ENCODE results near the gene RBM44. TPM values are rescaled to one million over a fixed set of nuclear protein-coding genes. Genes with fewer than 3 reads are reported as not detected.

RBM44 gene
- total and polyA plus RNA-seq, 7 experiments from 2014 or later, result 0.06 to 3.1 (median 0.84) TPM; not detected in 1

DNA sequence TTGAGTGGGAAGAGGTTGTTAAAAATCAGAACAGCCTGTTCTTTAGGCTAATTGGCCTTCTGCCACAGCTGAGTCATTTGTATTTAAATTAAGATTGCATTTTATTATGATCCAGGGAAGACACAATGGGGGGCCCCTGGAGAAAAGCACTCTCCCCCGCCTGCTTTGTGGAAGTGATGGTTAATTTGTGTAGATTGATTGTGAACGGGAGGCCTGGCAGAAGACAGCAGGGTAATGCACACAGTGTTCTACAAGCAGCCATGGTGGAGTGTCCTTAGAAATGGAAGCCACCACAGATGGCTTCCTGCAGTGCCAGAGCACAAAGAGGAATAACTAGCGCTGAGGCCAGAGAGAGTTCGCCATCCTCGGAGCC lies 80.5 kb downstream of the RBM44 start:
- ChIA-PET POLR2A (no interaction called here), CTCF (no interaction called here)
- H3K4me3 Mint-ChIP-seq, result no peak overlapping the region
- H3K27ac ChIP-seq (ENCODE audit: low read depth, low read length), result no peak overlapping the region
- H3K4me3 ChIP-seq (ENCODE audit: low read length), result no peak overlapping the region
- H3K36me3 ChIP-seq (ENCODE audit: control insufficient read depth in 2 of 3, insufficient read depth in 3 of 3, low read length in 3 of 3), result no peaks in the 10 kb centered on the region
- peaks cover 0 to 4% (median 0%) of the 10 kb centered on the region in 7 donors for H3K4me1 Mint-ChIP-seq
- H3K9me3 ChIP-seq (ENCODE audit: control insufficient read depth in 2 of 3, low read length in 3 of 3), result no peaks in the 10 kb centered on the region
- H3K36me3 Mint-ChIP-seq, result peaks cover 0 to 2% (median 0%) of the 10 kb centered on the region in 5 donors
- H3K9me3 Mint-ChIP-seq, result no peaks in the 10 kb centered on the region
- H3K4me1 ChIP-seq (ENCODE audit: control insufficient read depth in 2 of 2, insufficient read depth in 2 of 2, low read length in 2 of 2), result no peaks in the 10 kb centered on the region
- H3K27ac Mint-ChIP-seq, result peak overlapping the region in 1 of 9 donors; percentile 43
- ATAC-seq, result no peak
- no peaks in the 10 kb centered on the region for H3K27me3 ChIP-seq (ENCODE audit: control insufficient read depth in 2 of 2, insufficient read depth in 2 of 2, low read length in 2 of 2)
- no peaks in the 10 kb centered on the region for H3K27me3 Mint-ChIP-seq
- DNase-seq, result no peak
- intact Hi-C loops (cut with micrococcal nuclease), result no loop called here

DNA sequence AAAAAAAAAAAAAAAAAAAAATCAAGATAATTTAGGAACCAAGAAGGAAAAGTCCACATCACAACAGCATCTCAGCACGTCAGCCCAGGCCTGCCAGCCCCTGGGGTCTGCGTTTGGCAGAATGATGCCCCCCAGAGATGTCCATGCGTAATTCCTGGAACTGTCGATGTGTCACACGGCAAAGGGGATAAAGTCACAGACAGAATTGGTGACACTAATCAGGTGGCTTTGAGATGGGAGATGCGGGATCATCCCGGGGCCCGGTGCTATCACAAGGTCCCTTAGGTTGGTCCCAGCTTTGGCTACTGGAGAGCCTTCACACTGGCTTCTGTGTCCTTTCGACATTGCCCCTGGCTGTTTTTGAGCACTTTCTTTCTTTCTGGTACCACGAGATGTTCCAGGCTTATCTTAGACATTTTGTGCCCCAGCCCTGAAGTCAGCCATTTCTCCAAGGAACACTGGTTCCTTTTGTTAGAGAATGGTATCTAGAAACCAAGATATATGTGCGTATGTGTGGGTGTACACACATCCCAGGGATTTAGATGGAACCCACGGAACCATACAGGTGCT lies 81.5 kb downstream of the RBM44 start:
- H3K4me3 Mint-ChIP-seq, result no peak overlapping the region
- H3K9me3 Mint-ChIP-seq, result no peaks in the 10 kb centered on the region
- DNase-seq (no peak), ATAC-seq (no peak)
- ChIA-PET CTCF (no interaction called here), POLR2A (interaction anchor here (0.7 kb wide), 1 partner anchor 309 kb away, joined by 3 read pairs; no protein-coding TSS in a partner anchor)
- intact Hi-C loops (cut with micrococcal nuclease), result no loop called here
- H3K36me3 Mint-ChIP-seq, result peaks cover 0 to 2% (median 0%) of the 10 kb centered on the region in 5 donors
- Histone ChIP-seq H3K27ac (ENCODE audit: low read depth, low read length) (no peak overlapping the region), H3K9me3 (ENCODE audit: control insufficient read depth in 2 of 3, low read length in 3 of 3) (no peaks in the 10 kb centered on the region), H3K36me3 (ENCODE audit: control insufficient read depth in 2 of 3, insufficient read depth in 3 of 3, low read length in 3 of 3) (no peaks in the 10 kb centered on the region), H3K4me3 (ENCODE audit: low read length) (no peak overlapping the region), H3K27me3 (ENCODE audit: control insufficient read depth in 2 of 2, insufficient read depth in 2 of 2, low read length in 2 of 2) (no peaks in the 10 kb centered on the region), H3K4me1 (ENCODE audit: control insufficient read depth in 2 of 2, insufficient read depth in 2 of 2, low read length in 2 of 2) (no peaks in the 10 kb centered on the region)
- peaks cover 0 to 4% (median 0%) of the 10 kb centered on the region in 7 donors for H3K4me1 Mint-ChIP-seq
- no peak overlapping the region for H3K27ac Mint-ChIP-seq
- H3K27me3 Mint-ChIP-seq, result no peaks in the 10 kb centered on the region

DNA sequence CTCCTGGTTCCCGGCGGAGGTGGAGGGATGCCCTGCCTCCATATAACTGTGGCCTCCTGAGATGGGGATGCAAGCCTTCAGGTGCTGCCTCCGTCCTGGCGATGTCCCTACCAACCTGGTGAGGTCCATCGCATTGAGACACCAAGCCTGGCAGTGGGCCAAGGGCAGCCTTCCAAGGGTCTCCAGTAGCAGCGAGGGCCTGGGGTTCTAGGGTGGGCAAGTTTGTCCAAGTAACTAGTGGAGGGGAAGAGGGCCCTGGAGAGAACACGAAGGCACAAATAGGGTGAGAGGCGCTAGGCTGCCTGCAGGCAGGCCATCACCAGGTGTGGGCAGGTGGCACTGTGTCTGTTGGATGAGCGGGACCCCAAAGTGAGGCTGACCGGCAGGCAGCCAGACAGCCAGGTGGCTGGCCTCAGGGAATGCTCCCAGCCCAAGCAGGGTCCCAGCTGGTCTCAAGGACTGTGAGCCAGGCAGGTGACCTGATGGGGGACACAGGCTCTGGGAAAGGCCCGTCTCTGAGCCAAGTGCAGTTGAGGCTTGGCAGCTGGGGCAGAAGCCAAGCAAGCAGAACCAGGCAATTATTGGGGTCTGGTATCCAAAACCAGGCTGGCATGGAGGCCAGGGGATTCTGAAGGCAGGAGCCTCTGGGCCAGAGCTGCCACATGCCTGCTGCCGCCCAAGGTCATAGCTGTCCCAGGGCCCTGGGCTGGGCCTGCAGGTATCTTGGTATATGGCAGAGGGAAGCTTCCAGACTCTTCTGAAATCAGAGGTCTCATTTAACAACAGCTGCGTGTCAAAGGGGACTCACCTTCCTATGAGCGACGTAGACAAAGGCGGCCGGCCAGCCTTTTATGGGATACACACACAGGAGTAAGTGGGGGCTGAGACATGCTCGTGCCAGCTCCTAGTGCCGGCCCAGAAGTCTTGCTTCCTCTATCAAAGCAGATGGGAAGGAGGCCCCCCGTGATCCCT lies 84.2 kb downstream of the RBM44 start:
- Histone ChIP-seq H3K4me3 (ENCODE audit: low read length) (no peak overlapping the region), H3K27ac (ENCODE audit: low read depth, low read length) (no peak overlapping the region), H3K4me1 (ENCODE audit: control insufficient read depth in 2 of 2, insufficient read depth in 2 of 2, low read length in 2 of 2) (no peaks in the 10 kb centered on the region), H3K36me3 (ENCODE audit: control insufficient read depth in 2 of 3, insufficient read depth in 3 of 3, low read length in 3 of 3) (no peaks in the 10 kb centered on the region), H3K9me3 (ENCODE audit: control insufficient read depth in 2 of 3, low read length in 3 of 3) (no peaks in the 10 kb centered on the region), H3K27me3 (ENCODE audit: control insufficient read depth in 2 of 2, insufficient read depth in 2 of 2, low read length in 2 of 2) (no peaks in the 10 kb centered on the region)
- Mint-ChIP-seq H3K4me3 (no peak overlapping the region), H3K9me3 (no peaks in the 10 kb centered on the region), H3K27ac (no peak overlapping the region), H3K4me1 (peaks cover 0 to 4% (median 0%) of the 10 kb centered on the region in 7 donors), H3K27me3 (no peaks in the 10 kb centered on the region), H3K36me3 (peaks cover 0 to 2% (median 0%) of the 10 kb centered on the region in 5 donors)
- DNase-seq, result no peak
- ChIA-PET CTCF (no interaction called here), POLR2A (no interaction called here)
- intact Hi-C loops (cut with micrococcal nuclease), result no loop called here
- no peak for ATAC-seq

DNA sequence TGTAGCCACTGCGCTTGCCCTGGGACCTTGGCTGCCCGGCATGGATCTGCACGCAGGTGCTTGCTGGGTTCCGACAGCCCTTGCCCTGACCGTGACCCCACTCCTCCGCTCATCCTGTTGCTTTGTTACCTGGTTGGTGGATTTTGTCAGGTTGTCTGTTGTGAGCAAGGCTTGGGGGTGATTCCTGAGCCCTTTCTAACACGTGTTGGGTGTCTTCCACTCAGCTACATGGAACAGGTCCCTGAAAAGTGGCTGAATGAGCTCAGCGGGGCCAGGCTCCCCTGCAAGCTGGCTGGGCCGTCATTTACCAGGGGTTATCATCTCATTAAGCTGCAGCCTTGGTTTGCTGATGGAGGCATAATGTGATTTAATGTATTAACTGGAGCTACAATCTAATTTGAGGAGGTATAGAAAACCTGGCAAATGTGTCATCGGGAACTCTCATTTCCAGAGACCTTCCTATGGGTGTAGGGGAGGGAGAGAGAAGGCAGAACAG lies 85.4 kb downstream of the RBM44 start:
- H3K27ac Mint-ChIP-seq, result no peak overlapping the region

DNA sequence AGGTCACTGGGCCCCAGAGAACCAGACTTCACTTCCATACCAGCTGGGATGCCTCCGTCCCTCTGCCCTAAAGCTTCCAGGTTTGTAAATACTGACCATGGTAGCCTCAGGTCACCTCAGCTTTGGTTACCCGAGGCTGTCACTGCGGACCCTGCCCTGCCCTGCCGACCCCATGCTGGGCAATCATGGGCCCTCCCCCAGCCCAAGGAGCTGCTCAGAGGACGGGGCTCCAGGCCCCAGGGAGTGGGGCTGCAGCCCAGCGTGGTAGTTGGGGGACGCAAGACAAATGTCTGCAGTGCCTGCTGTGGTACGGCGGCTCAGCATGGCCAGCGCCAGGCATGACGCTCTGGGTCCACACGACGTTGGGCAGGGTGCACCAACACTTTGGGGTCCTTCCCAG lies 86.1 kb downstream of the RBM44 start:
- CTCF ChIA-PET, result no interaction called here
- Mint-ChIP-seq H3K9me3 (no peaks in the 10 kb centered on the region), H3K36me3 (peaks cover 0 to 2% (median 0%) of the 10 kb centered on the region in 5 donors), H3K27ac (no peak overlapping the region), H3K4me1 (peaks cover 0 to 4% (median 0%) of the 10 kb centered on the region in 7 donors), H3K27me3 (no peaks in the 10 kb centered on the region), H3K4me3 (no peak overlapping the region)
- intact Hi-C loops (cut with micrococcal nuclease), result no loop called here
- Histone ChIP-seq H3K9me3 (ENCODE audit: control insufficient read depth in 2 of 3, low read length in 3 of 3) (no peaks in the 10 kb centered on the region), H3K4me1 (ENCODE audit: control insufficient read depth in 2 of 2, insufficient read depth in 2 of 2, low read length in 2 of 2) (no peaks in the 10 kb centered on the region), H3K36me3 (ENCODE audit: control insufficient read depth in 2 of 3, insufficient read depth in 3 of 3, low read length in 3 of 3) (no peaks in the 10 kb centered on the region), H3K27ac (ENCODE audit: low read depth, low read length) (no peak overlapping the region), H3K27me3 (ENCODE audit: control insufficient read depth in 2 of 2, insufficient read depth in 2 of 2, low read length in 2 of 2) (no peaks in the 10 kb centered on the region), H3K4me3 (ENCODE audit: low read length) (no peak overlapping the region)
- no peak for DNase-seq
- POLR2A ChIA-PET, result interaction anchor here (1.7 kb wide), 1 partner anchor 9 kb away, joined by 5 read pairs; no protein-coding TSS in a partner anchor
- no peak for ATAC-seq

More for the DNA sequence above, 85.4 kb downstream of the RBM44 start:
- Mint-ChIP-seq H3K9me3 (no peaks in the 10 kb centered on the region), H3K4me1 (peaks cover 0 to 4% (median 0%) of the 10 kb centered on the region in 7 donors), H3K36me3 (peaks cover 0 to 2% (median 0%) of the 10 kb centered on the region in 5 donors), H3K27me3 (no peaks in the 10 kb centered on the region), H3K4me3 (no peak overlapping the region)
- intact Hi-C loops (cut with micrococcal nuclease), result no loop called here
- no peaks in the 10 kb centered on the region for H3K4me1 ChIP-seq (ENCODE audit: control insufficient read depth in 2 of 2, insufficient read depth in 2 of 2, low read length in 2 of 2)
- H3K36me3 ChIP-seq (ENCODE audit: control insufficient read depth in 2 of 3, insufficient read depth in 3 of 3, low read length in 3 of 3), result no peaks in the 10 kb centered on the region
- ChIA-PET POLR2A (interaction anchor here (1.7 kb wide), 1 partner anchor 10 kb away, joined by 5 read pairs; no protein-coding TSS in a partner anchor), CTCF (no interaction called here)
- H3K9me3 ChIP-seq (ENCODE audit: control insufficient read depth in 2 of 3, low read length in 3 of 3), result no peaks in the 10 kb centered on the region
- ATAC-seq (no peak), DNase-seq (no peak)
- no peaks in the 10 kb centered on the region for H3K27me3 ChIP-seq (ENCODE audit: control insufficient read depth in 2 of 2, insufficient read depth in 2 of 2, low read length in 2 of 2)
- H3K27ac ChIP-seq (ENCODE audit: low read depth, low read length), result no peak overlapping the region
- no peak overlapping the region for H3K4me3 ChIP-seq (ENCODE audit: low read length)

DNA sequence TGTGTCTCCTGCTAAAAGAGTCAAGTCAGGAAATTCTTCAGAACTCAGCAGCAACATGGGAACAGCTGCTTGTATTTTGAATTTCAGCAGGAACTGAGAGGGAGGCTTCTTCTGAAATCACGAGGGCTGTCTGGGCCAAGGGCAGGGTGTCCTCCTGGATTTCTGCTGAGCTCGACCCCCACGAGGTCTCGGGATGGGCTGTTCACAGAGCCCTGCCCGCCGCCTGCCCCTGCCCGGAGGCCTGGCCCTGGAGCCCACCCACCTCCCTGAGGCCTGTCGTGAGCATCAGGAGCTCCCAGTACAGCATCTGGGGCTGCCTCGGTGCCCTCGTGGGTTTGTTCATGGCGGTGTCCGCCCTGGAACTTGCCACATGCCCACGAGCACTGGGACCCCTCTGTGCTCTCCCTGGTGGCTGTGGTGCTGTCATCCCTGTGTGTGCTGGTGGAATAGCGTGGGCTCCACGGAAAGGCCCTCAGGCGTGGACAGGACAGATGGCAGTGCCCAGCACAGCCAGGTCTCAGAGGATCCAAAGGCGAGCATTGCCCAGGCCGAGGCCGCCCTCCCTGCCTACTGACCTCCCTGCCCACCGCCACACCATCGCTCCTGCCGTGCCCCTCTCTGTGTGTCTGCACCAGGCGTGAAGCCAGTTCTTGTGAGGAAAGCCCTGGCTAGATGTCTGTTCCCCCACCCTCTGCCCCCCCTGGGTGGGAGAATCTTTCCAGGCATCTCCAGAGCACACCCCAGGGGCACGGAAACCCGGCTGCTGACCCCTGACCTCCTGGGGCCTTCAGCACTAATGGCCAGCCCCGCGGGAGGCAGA lies 86.7 kb downstream of the RBM44 start:
- no peak overlapping the region for H3K27ac Mint-ChIP-seq
- POLR2A ChIA-PET, result interaction anchor here (1.7 kb wide), 1 partner anchor 8 kb away, joined by 5 read pairs; no protein-coding TSS in a partner anchor
- peaks cover 0 to 4% (median 0%) of the 10 kb centered on the region in 7 donors for H3K4me1 Mint-ChIP-seq

More for the DNA sequence above, 86.7 kb downstream of the RBM44 start:
- Mint-ChIP-seq H3K36me3 (peaks cover 0 to 2% (median 0%) of the 10 kb centered on the region in 5 donors), H3K4me3 (no peak overlapping the region), H3K27me3 (no peaks in the 10 kb centered on the region), H3K9me3 (no peaks in the 10 kb centered on the region)
- Histone ChIP-seq H3K27me3 (ENCODE audit: control insufficient read depth in 2 of 2, insufficient read depth in 2 of 2, low read length in 2 of 2) (no peaks in the 10 kb centered on the region), H3K27ac (ENCODE audit: low read depth, low read length) (no peak overlapping the region), H3K4me1 (ENCODE audit: control insufficient read depth in 2 of 2, insufficient read depth in 2 of 2, low read length in 2 of 2) (no peaks in the 10 kb centered on the region), H3K36me3 (ENCODE audit: control insufficient read depth in 2 of 3, insufficient read depth in 3 of 3, low read length in 3 of 3) (no peaks in the 10 kb centered on the region), H3K4me3 (ENCODE audit: low read length) (no peak overlapping the region), H3K9me3 (ENCODE audit: control insufficient read depth in 2 of 3, low read length in 3 of 3) (no peaks in the 10 kb centered on the region)
- ATAC-seq, result no peak
- intact Hi-C loops (cut with micrococcal nuclease), result no loop called here
- DNase-seq, result no peak
- CTCF ChIA-PET, result no interaction called here

All from naive thymus-derived CD4-positive, alpha-beta T cell (primary cell).